AG08395 (cell line): ENCODE results near the gene DACH2.

ENCODE experiments used
- DNase-seq: peaks from one replicate; pipeline ENCODE4 v3.0.0; 2012; ENCODE audit warnings: mixed read lengths, low spot score

The DACH2 gene

GRCh38 chrX:86806786-86807185 lies 658.5 kb downstream of the DACH2 start:
- no peak for DNase-seq

GRCh38 chrX:86809651-86810050 lies 661.4 kb downstream of the DACH2 start:
- DNase-seq, result no peak

GRCh38 chrX:86829786-86830185 lies 681.5 kb downstream of the DACH2 start:
- no peak for DNase-seq

GRCh38 chrX:86830685-86831084 lies 682.4 kb downstream of the DACH2 start:
- no peak for DNase-seq

- no peak for DNase-seq
Measured at GRCh38 chrX:86845101-86845500, 696.9 kb downstream of the DACH2 start.
